AG20443 (cell line): ENCODE measurements around the gene ZNF319.

Source experiments
- DNase-seq: peaks from one replicate; pipeline ENCODE4 v3.0.0; 2012; ENCODE audit warnings: low spot score, mixed read lengths

ZNF319 gene

GRCh38 chr16:57977418-57978069 is 22.9 kb downstream of the ZNF319 start:
- DNase-seq, result no peak

- DNase-seq, result peak; percentile 63
Observed at GRCh38 chr16:57976331-57976796, 24.1 kb downstream of the ZNF319 start.

- no peak for DNase-seq
Observed at GRCh38 chr16:57972306-57972705, 28.2 kb downstream of the ZNF319 start.

- no peak for DNase-seq
Observed at GRCh38 chr16:57971848-57972247, 28.6 kb downstream of the ZNF319 start.

- no peak for DNase-seq
Observed at GRCh38 chr16:57970970-57971369, 29.5 kb downstream of the ZNF319 start, which contains the start of gene CNGB1. Gene CNGB1, minus strand, starts transcription at chr16:57971128. Its CDS starts 3,842 bp downstream, at chr16:57967286.

- DNase-seq, result no peak
Observed at GRCh38 chr16:57970319-57970718, 30.2 kb downstream of the ZNF319 start.

- DNase-seq, result no peak
Observed at GRCh38 chr16:57969451-57970123, 30.9 kb downstream of the ZNF319 start.

GRCh38 chr16:57967916-57968315 is 32.6 kb downstream of the ZNF319 start:
- DNase-seq, result no peak

GRCh38 chr16:57966986-57967385 is 33.5 kb downstream of the ZNF319 start:
- no peak for DNase-seq

- no peak for DNase-seq
Observed at GRCh38 chr16:57966204-57966771, 34.2 kb downstream of the ZNF319 start.

GRCh38 chr16:57964157-57964700 is 36.2 kb downstream of the ZNF319 start:
- DNase-seq, result no peak

- no peak for DNase-seq
Observed at GRCh38 chr16:57962756-57963155, 37.7 kb downstream of the ZNF319 start.

- no peak for DNase-seq
Observed at GRCh38 chr16:57962046-57962445, 38.4 kb downstream of the ZNF319 start.

- DNase-seq, result no peak
Observed at GRCh38 chr16:57961538-57961937, 38.9 kb downstream of the ZNF319 start.

- DNase-seq, result no peak
Observed at GRCh38 chr16:57960826-57961472, 39.5 kb downstream of the ZNF319 start.

- DNase-seq, result no peak
Observed at GRCh38 chr16:57960310-57960709, 40.2 kb downstream of the ZNF319 start.

GRCh38 chr16:57959804-57960203 is 40.7 kb downstream of the ZNF319 start:
- no peak for DNase-seq

- DNase-seq, result no peak
Observed at GRCh38 chr16:57959121-57959520, 41.4 kb downstream of the ZNF319 start.

GRCh38 chr16:57958544-57958943 is 41.9 kb downstream of the ZNF319 start:
- no peak for DNase-seq

GRCh38 chr16:57957673-57958392 is 42.6 kb downstream of the ZNF319 start:
- no peak for DNase-seq

GRCh38 chr16:57956924-57957672 is 43.4 kb downstream of the ZNF319 start:
- no peak for DNase-seq
